ENCODE measurements around the gene LCN1.

Gene LCN1

DNA sequence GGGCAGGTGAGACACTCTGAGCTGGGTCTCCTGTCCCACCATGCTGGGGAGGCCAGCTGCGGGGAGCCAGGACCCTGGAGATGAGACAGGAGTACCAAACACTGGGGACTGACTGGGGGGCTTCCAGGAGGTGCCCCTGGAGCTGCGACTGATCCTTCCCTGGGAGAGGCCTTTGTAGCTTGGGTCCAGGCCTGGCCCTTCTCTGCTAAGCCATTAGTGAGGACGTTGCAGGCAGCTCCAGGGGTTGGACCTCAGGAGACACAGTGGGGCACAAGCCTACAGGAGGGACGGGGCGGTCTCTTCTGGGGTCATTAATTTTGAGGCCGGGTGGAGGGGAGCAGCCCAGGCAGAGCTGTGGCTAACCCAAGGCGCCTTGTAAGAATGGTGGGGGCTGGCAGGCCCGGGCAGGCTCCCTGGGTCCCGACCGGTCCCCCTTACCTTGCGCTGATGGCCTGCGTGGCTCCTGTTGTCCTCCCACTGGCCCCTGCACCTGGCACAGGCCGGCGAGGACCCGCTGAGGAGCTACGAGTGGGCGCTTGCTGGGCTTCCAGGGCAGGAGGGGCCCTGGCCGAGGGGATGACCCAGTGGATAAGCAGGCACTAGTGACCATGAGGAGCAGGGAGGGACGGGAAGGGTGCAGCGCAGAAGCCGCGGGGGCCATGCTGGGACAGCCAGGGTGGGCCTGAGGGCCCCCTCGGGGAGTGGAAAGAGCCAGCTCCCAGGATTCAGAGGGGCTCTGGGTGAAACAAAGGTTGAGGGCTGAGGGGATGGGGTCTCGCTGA, 15.6 kb upstream of the LCN1 start:
- POLR2A ChIA-PET: no interaction called here
- TF ChIP-seq, protein P1, sequence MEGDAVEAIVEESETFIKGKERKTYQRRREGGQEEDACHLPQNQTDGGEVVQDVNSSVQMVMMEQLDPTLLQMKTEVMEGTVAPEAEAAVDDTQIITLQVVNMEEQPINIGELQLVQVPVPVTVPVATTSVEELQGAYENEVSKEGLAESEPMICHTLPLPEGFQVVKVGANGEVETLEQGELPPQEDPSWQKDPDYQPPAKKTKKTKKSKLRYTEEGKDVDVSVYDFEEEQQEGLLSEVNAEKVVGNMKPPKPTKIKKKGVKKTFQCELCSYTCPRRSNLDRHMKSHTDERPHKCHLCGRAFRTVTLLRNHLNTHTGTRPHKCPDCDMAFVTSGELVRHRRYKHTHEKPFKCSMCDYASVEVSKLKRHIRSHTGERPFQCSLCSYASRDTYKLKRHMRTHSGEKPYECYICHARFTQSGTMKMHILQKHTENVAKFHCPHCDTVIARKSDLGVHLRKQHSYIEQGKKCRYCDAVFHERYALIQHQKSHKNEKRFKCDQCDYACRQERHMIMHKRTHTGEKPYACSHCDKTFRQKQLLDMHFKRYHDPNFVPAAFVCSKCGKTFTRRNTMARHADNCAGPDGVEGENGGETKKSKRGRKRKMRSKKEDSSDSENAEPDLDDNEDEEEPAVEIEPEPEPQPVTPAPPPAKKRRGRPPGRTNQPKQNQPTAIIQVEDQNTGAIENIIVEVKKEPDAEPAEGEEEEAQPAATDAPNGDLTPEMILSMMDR (IDR thresholded peaks at IDR 0.05; ENCODE audit: control extremely low read depth, extremely low read depth, low read depth, missing control alignments): no peak
- CTCF ChIA-PET: interaction anchor here (0.8 to 1.9 kb wide), 6 partner anchors 7 to 25 kb away, joined by 3 to 6 read pairs (median 4); no protein-coding TSS in a partner anchor

DNA sequence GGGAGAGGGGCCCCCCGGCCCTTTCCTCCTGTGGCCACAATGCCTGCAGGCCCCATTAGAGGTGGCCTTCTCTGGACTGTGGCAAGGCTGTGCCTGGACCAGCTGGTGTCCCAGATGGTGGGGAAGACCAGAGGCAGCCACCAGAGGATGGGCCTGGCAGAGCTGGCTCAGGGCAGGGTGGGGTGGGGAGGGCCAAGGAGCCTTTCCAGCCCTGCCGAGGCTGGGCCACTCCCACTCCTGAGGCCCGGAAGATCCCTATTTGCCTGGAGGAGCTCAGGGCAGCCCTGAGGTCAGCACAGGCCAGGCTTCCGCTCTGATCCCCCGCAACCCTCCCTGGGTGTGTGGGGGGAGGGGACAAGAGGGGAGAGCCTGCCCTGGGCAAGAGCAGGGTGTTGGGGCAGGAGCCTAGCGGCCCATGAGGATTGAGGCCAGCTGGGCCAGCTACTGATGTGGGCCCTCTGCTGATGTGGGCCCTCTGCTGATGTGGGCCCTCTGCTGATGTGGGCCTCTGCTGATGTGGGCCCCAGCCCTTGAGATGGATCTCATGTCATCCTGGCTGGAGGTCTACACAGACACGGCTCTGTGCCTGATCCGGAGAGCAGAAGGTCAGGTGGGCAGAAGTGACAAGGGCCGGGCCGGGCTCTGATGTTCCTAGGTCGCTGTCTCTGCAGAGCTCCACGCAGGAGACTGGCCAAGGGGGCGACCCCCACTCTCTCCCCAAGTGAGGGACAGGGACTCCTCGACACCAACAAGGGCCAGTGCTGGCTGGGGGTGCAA, 14.7 kb upstream of the LCN1 start:
- CTCF ChIA-PET: no interaction called here
- DNase-seq (ENCODE audit: extremely low spot score): no peak
- POLR2A ChIA-PET: no interaction called here

More for the DNA sequence above, 15.6 kb upstream of the LCN1 start:
- no peak for DNase-seq (ENCODE audit: extremely low spot score)

DNA sequence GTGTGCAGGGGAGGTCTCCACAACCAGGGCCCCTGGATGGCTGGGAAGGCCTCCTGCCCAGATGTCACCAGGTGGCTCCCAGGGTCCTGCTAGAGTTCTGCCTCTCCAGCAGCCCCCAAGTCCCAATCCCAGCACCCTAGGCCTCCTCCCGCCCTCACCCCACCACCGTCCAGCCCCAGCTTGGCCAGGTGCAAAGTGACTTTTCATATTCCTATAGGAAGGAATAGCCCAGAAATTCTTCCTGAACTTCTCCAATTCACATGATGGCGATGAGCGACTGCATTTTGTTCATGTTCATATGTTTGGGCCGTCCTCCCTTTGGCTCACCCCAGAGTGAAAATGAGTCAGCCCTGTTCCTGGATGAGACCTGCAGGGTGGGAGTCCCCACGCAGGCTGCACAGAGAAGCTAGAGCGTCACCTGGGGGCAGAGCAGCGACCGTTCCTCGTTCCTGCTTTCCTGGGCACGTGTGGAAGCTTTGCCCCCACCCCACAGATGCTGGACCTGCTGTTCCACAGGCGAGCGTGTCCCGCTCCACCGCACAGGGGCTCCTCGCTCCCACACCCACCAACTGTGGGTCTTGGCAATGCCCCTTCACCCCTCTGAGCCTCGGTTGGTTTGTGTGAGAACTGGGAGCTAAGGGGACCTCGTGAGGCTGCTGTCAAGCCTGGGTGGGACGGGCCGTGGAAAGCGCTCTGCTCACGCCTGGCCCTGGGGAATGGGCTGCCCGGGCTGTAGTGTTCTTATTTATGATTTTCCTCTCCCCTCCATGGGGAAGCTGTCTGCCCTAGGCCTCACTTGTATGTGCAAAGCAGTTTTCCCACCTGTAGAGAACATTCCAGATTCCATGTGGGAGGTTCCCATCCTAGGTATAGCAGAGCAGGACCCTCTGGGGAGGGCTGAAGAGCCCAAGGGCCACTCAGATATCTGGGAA, 13.9 kb upstream of the LCN1 start:
- CTCF ChIA-PET: no interaction called here
- DNase-seq (ENCODE audit: extremely low spot score): no peak
- TF ChIP-seq, protein P1 (IDR thresholded peaks at IDR 0.05; ENCODE audit: control extremely low read depth, extremely low read depth, low read depth, missing control alignments): no peak
- POLR2A ChIA-PET: no interaction called here

More for the DNA sequence above, 14.7 kb upstream of the LCN1 start:
- TF ChIP-seq, protein P1 (IDR thresholded peaks at IDR 0.05; ENCODE audit: control extremely low read depth, extremely low read depth, low read depth, missing control alignments): no peak

DNA sequence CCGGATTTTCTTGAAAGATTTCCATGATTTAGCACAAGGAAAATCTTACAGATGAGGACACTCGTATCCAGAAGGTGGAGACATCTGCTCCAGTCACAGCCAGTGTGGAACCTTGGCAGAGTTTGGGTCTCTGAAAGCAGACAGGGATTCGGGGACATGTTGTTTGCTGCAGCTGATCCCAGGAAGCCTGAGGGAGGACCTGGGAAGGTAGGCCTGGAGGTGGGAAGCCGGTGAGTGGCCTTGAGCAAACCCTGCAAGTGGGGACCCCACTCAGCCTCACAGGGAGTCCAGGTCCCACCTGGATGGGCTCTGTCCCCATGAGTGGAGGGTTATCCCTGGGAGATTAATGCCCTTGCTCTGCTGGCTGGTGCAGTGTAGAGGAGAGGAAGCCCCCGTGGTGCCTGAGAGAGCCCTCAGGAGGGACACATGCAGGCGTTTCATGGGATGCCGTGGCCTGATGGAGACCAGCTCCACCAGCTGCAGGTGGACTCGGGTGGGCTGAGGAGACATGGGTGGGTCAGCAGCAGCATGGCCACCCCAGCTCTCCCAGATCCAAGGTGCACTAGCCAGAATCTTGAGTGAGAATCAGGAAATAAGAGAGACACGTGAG, 12.9 kb upstream of the LCN1 start:
- CTCF ChIA-PET: no interaction called here
- DNase-seq (ENCODE audit: extremely low spot score): no peak
- TF ChIP-seq, protein P1 (IDR thresholded peaks at IDR 0.05; ENCODE audit: control extremely low read depth, extremely low read depth, low read depth, missing control alignments): no peak
- POLR2A ChIA-PET: no interaction called here

DNA sequence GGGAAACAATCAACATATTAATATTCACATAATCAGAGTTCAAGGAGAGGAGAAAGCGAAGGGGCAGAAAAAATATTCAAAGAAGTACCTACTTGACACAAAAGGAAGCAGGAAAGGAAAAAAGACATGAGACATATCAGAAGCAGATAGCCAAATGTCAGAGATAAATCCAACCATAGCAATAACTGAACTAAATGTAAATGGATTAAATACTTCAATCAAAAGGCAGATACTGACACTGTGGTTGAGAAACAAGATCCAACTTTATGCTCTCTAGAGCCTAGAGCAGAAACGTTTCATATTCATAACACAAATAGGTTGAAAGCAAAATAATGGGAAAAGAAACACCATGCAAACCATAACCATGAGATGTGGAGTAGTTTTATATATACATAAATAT, 11.8 kb upstream of the LCN1 start:
- TF ChIP-seq, protein P1 (IDR thresholded peaks at IDR 0.05; ENCODE audit: control extremely low read depth, extremely low read depth, low read depth, missing control alignments): no peak
- CTCF ChIA-PET: no interaction called here
- DNase-seq (ENCODE audit: extremely low spot score): no peak
- POLR2A ChIA-PET: no interaction called here

DNA sequence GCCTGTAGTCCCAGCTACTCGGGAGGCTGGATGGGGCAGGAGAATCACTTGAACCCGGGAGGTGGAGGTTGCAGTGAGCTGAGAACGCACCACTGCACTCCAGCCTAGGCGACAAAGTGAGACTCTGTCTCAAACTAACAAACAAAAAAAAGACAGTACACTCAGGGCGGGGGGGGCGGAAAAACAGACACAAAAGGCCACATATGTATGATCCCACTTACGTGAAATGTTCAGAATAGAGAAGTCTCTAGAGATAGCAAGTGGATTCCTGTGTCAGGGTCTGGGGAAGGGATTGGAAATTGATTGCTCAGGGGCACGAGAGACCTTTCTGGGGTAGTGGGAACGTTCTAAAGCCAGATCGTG, 9.0 kb upstream of the LCN1 start:
- POLR2A ChIA-PET: no interaction called here
- CTCF ChIA-PET: interaction anchor here (1.4 kb wide), 1 partner anchor 7 kb away, joined by 4 read pairs; no protein-coding TSS in a partner anchor
- TF ChIP-seq, protein P1 (IDR thresholded peaks at IDR 0.05; ENCODE audit: control extremely low read depth, extremely low read depth, low read depth, missing control alignments): no peak
- DNase-seq (ENCODE audit: extremely low spot score): no peak
